T-helper 2 cell (primary cell): ENCODE measurements around the gene ACR.
A peak's percentile ranks its signal among the peaks of the same experiment; 100 is the strongest.
"Not testable (repeated sequence)": the region's sequence is repeated elsewhere in the genome, so short reads cannot be mapped to it uniquely, and the experiment has no call there.

Source experiments
- DNase-seq, 5 experiments: peaks; one replicate each; pipeline versions ENCODE4 v3.0.0 to v3.0.0-alpha.2; 2012 to 2022

Gene ACR

GRCh38 chr22:50783033-50783879, 45.3 kb downstream of the ACR start, which contains the start of gene RABL2B:
RABL2B (minus strand) TSS chr22:50783636; CDS start chr22:50782294, 1,342 bp downstream.
- peak; percentile 76 to 89 (median 81) for DNase-seq

GRCh38 chr22:50783880-50784276, 45.9 kb downstream of the ACR start:
- not testable (repeated sequence) for DNase-seq

GRCh38 chr22:50785289-50785688, 47.3 kb downstream of the ACR start:
- DNase-seq: not testable (repeated sequence)

GRCh38 chr22:50786936-50787335, 48.9 kb downstream of the ACR start:
- DNase-seq: not testable (repeated sequence)
